NT2/D1 (cell line): ENCODE data around the gene CFHR4.
"Not testable (repeated sequence)": the region's sequence is repeated elsewhere in the genome, so short reads cannot be mapped to it uniquely, and the experiment has no call there.

Experiments
- DNase-seq: peaks from one replicate; pipeline ENCODE4 v3.0.0-alpha.2; 2011; ENCODE audit warnings: low read depth, low spot score
- H3K27me3 ChIP-seq: 2 replicates; pipeline ENCODE4 v1.6.0; 2011; ENCODE audit warnings: mild to moderate bottlenecking; ENCODE audit not compliant: insufficient read length, insufficient read depth
- H3K36me3 ChIP-seq: 2 replicates; pipeline ENCODE4 v1.6.1; 2011; ENCODE audit warnings: mild to moderate bottlenecking, low read length, mixed read lengths; ENCODE audit not compliant: insufficient read depth, insufficient read length
- H3K4me1 ChIP-seq: 2 replicates; pipeline ENCODE4 v1.5.1; 2011; ENCODE audit not compliant: insufficient read depth, insufficient read length
- H3K4me3 ChIP-seq: 2 replicates; pipeline ENCODE4 v1.5.1; 2011; ENCODE audit warnings: low read depth; ENCODE audit not compliant: insufficient read length
- H3K9ac ChIP-seq: 2 replicates; pipeline ENCODE4 v1.6.0; 2011; ENCODE audit warnings: low read depth; ENCODE audit not compliant: insufficient read length
- H3K9me3 ChIP-seq: 2 replicates; pipeline ENCODE4 v1.5.1; 2011; ENCODE audit warnings: mild to moderate bottlenecking, low read length; ENCODE audit not compliant: insufficient read depth
- SUZ12 ChIP-seq: IDR thresholded peaks from 2 replicates; pipeline ENCODE4 v1.6.1; 2011; ENCODE audit not compliant: insufficient read length, insufficient read depth; ENCODE audit errors: extremely low read depth
- YY1 ChIP-seq: IDR thresholded peaks from 2 replicates; pipeline ENCODE4 v1.6.1; 2011; ENCODE audit not compliant: insufficient read length, insufficient read depth
- ZNF274 ChIP-seq: IDR thresholded peaks from 2 replicates; pipeline ENCODE4 v1.6.1; 2011; ENCODE audit warnings: mild to moderate bottlenecking, low read depth, low read length

The CFHR4 gene

GRCh38 chr1:196887515-196888239 is at the start of gene CFHR4:
Gene CFHR4, plus strand, starts transcription at chr1:196888052. Its CDS starts 99 bp downstream, at chr1:196888151.
- TF ChIP-seq SUZ12 (no peak), ZNF274 (no peak), YY1 (no peak)
- no peaks in the 10 kb centered on the region for H3K36me3 ChIP-seq
- peaks cover 21% of the 10 kb centered on the region for H3K9me3 ChIP-seq
- no peaks in the 10 kb centered on the region for H3K4me1 ChIP-seq
- H3K27me3 ChIP-seq: no peaks in the 10 kb centered on the region
- H3K4me3 ChIP-seq: no peak within 1 kb of the TSS
- no peak within 1 kb of the TSS for H3K9ac ChIP-seq
- DNase-seq: no peak

- not testable (repeated sequence) for H3K4me3 ChIP-seq
These were observed 38.0 kb upstream of the CFHR4 start for GRCh38 chr1:196849613-196850492.

GRCh38 chr1:196856053-196856452 is 31.8 kb upstream of the CFHR4 start:
- no peak for DNase-seq
- no peaks in the 10 kb centered on the region for H3K4me1 ChIP-seq
- H3K27me3 ChIP-seq: no peaks in the 10 kb centered on the region
- TF ChIP-seq YY1 (no peak), ZNF274 (no peak), SUZ12 (no peak)
- no peak overlapping the region for H3K4me3 ChIP-seq
- H3K36me3 ChIP-seq: no peaks in the 10 kb centered on the region
- H3K9me3 ChIP-seq: no peaks in the 10 kb centered on the region
- H3K9ac ChIP-seq: no peak overlapping the region

More at GRCh38 chr1:196849613-196850492, 38.0 kb upstream of the CFHR4 start:
- not testable (repeated sequence) for H3K36me3 ChIP-seq, H3K4me1 ChIP-seq, H3K9me3 ChIP-seq, DNase-seq, H3K9ac ChIP-seq, H3K27me3 ChIP-seq

GRCh38 chr1:196857188-196857587 is 30.7 kb upstream of the CFHR4 start:
- no peak overlapping the region for H3K4me3 ChIP-seq
- no peak overlapping the region for H3K9ac ChIP-seq
- H3K27me3 ChIP-seq: no peaks in the 10 kb centered on the region
- H3K9me3 ChIP-seq: no peaks in the 10 kb centered on the region
- H3K36me3 ChIP-seq: no peaks in the 10 kb centered on the region
- no peaks in the 10 kb centered on the region for H3K4me1 ChIP-seq
- TF ChIP-seq YY1 (no peak), SUZ12 (no peak), ZNF274 (no peak)
- DNase-seq: no peak

- no peaks in the 10 kb centered on the region for H3K27me3 ChIP-seq
- TF ChIP-seq YY1 (no peak), SUZ12 (no peak), ZNF274 (no peak)
- H3K4me1 ChIP-seq: no peaks in the 10 kb centered on the region
- no peaks in the 10 kb centered on the region for H3K9me3 ChIP-seq
- no peak for DNase-seq
- no peak overlapping the region for H3K9ac ChIP-seq
- no peaks in the 10 kb centered on the region for H3K36me3 ChIP-seq
- H3K4me3 ChIP-seq: no peak overlapping the region
These were observed 29.0 kb upstream of the CFHR4 start for GRCh38 chr1:196858811-196859210.

GRCh38 chr1:196860323-196860884 is 27.4 kb upstream of the CFHR4 start:
- no peaks in the 10 kb centered on the region for H3K27me3 ChIP-seq
- no peak for TF ChIP-seq ZNF274
- TF ChIP-seq SUZ12: no peak
- no peak for TF ChIP-seq YY1
- H3K36me3 ChIP-seq: no peaks in the 10 kb centered on the region
- no peaks in the 10 kb centered on the region for H3K4me1 ChIP-seq
- no peak for DNase-seq
- H3K9me3 ChIP-seq: no peaks in the 10 kb centered on the region
- H3K9ac ChIP-seq: no peak overlapping the region
- no peak overlapping the region for H3K4me3 ChIP-seq

- no peaks in the 10 kb centered on the region for H3K36me3 ChIP-seq
- TF ChIP-seq YY1: no peak
- no peak for TF ChIP-seq ZNF274
- TF ChIP-seq SUZ12: no peak
- no peak for DNase-seq
- no peaks in the 10 kb centered on the region for H3K4me1 ChIP-seq
- H3K9me3 ChIP-seq: no peaks in the 10 kb centered on the region
- no peak overlapping the region for H3K4me3 ChIP-seq
- H3K9ac ChIP-seq: no peak overlapping the region
- H3K27me3 ChIP-seq: no peaks in the 10 kb centered on the region
These were observed 26.4 kb upstream of the CFHR4 start for GRCh38 chr1:196861429-196861828.
